Measurements from ENCODE around the gene STAT4.

Gene STAT4

GRCh38 chr2:190993292-190993643 lies 157.5 kb downstream of the STAT4 start:
- no peak for DNase-seq (ENCODE audit: low read depth)
- TF ChIP-seq CTCF (conservative IDR thresholded peaks at IDR 0.05; ENCODE audit: low read depth, low read length): no peak
- H3K4me3 ChIP-seq (ENCODE audit: low read length): no peak overlapping the region

GRCh38 chr2:190990132-190990531 lies 160.7 kb downstream of the STAT4 start:
- no peak for DNase-seq (ENCODE audit: low read depth)
- no peak overlapping the region for H3K4me3 ChIP-seq (ENCODE audit: low read length)
- TF ChIP-seq CTCF (conservative IDR thresholded peaks at IDR 0.05; ENCODE audit: low read depth, low read length): no peak

- no peak overlapping the region for H3K4me3 ChIP-seq (ENCODE audit: low read length)
- no peak for TF ChIP-seq CTCF (conservative IDR thresholded peaks at IDR 0.05; ENCODE audit: low read depth, low read length)
- no peak for DNase-seq (ENCODE audit: low read depth)
Measured at GRCh38 chr2:190988910-190989309, 161.9 kb downstream of the STAT4 start.

- no peak overlapping the region for H3K4me3 ChIP-seq (ENCODE audit: low read length)
- no peak for DNase-seq (ENCODE audit: low read depth)
- no peak for TF ChIP-seq CTCF (conservative IDR thresholded peaks at IDR 0.05; ENCODE audit: low read depth, low read length)
Measured at GRCh38 chr2:190987938-190988337, 162.9 kb downstream of the STAT4 start.

GRCh38 chr2:190987116-190987515 lies 163.7 kb downstream of the STAT4 start:
- DNase-seq (ENCODE audit: low read depth): no peak
- H3K4me3 ChIP-seq (ENCODE audit: low read length): no peak overlapping the region
- TF ChIP-seq CTCF (conservative IDR thresholded peaks at IDR 0.05; ENCODE audit: low read depth, low read length): no peak

- no peak for TF ChIP-seq CTCF (conservative IDR thresholded peaks at IDR 0.05; ENCODE audit: low read depth, low read length)
- H3K4me3 ChIP-seq (ENCODE audit: low read length): no peak overlapping the region
- no peak for DNase-seq (ENCODE audit: low read depth)
Measured at GRCh38 chr2:190986221-190986953, 164.4 kb downstream of the STAT4 start.

- DNase-seq (ENCODE audit: low read depth): no peak
Measured at GRCh38 chr2:190984595-190984994, 166.2 kb downstream of the STAT4 start.

More at GRCh38 chr2:190984595-190984994, 166.2 kb downstream of the STAT4 start:
- no peak overlapping the region for H3K4me3 ChIP-seq (ENCODE audit: low read length)
- TF ChIP-seq CTCF (conservative IDR thresholded peaks at IDR 0.05; ENCODE audit: low read depth, low read length): no peak
